Keratinocyte (primary cell): ENCODE results near the gene APBB2. TPM values are rescaled to one million over a fixed set of nuclear protein-coding genes. Genes with fewer than 3 reads are reported as not detected.

Experiments
- DNase-seq: peaks from one replicate; pipeline ENCODE4 v3.0.0-alpha.2; 2011; ENCODE audit warnings: low read depth, missing footprints, low spot score
- FAIRE-seq: peaks from 2 replicates; lab custom pipeline; 2011; peaks lifted over from hg19 to GRCh38; lab: Jason Lieb, UNC
- H2AFZ ChIP-seq: 2 replicates; pipeline ENCODE4 v1.6.0; 2012; ENCODE audit warnings: low read length, control low read depth, inconsistent platforms; ENCODE audit not compliant: control insufficient read depth
- H3K27ac ChIP-seq: 2 replicates; pipeline ENCODE4 v1.5.1; 2011; ENCODE audit warnings: low read length; ENCODE audit not compliant: control insufficient read depth, insufficient read depth
- H3K27me3 ChIP-seq: 3 replicates; pipeline ENCODE4 v1.6.0; 2011; ENCODE audit warnings: low read length; ENCODE audit not compliant: control insufficient read depth, insufficient read depth; ENCODE audit errors: extremely low read depth
- H3K36me3 ChIP-seq, 2 experiments: 2 replicates in 1 of 2; 3 replicates in 1 of 2; pipeline ENCODE4 v1.5.1; 2011; ENCODE audit warnings: low read length in 2 of 2, mild to moderate bottlenecking in 1 of 2; ENCODE audit not compliant: control insufficient read depth in 2 of 2, insufficient read depth in 2 of 2; ENCODE audit errors: extremely low read depth in 1 of 2
- H3K4me1 ChIP-seq: 3 replicates; pipeline ENCODE4 v1.5.1; 2011; ENCODE audit warnings: low read length; ENCODE audit not compliant: control insufficient read depth, insufficient read depth; ENCODE audit errors: extremely low read depth
- H3K4me2 ChIP-seq: 3 replicates; pipeline ENCODE4 v1.6.0; 2011; ENCODE audit warnings: low read depth, low read length; ENCODE audit not compliant: control insufficient read depth, insufficient read depth; ENCODE audit errors: extremely low read depth
- H3K4me3 ChIP-seq, 3 experiments: fragments of 200-600 bp in 1 of 3; sonication (generic) in 1 of 3; 2 replicates in 2 of 3; 3 replicates in 1 of 3; pipeline ENCODE4 v1.5.1; 2011 to 2016; ENCODE audit warnings: low read length in 3 of 3, mild to moderate bottlenecking in 3 of 3, control low read depth in 2 of 3, inconsistent platforms in 1 of 3, low read depth in 1 of 3, mixed read lengths in 1 of 3, mixed run types in 1 of 3, moderate library complexity in 1 of 3; ENCODE audit not compliant: control insufficient read depth in 2 of 3, insufficient read depth in 2 of 3; ENCODE audit errors: extremely low read depth in 1 of 3
- H3K79me2 ChIP-seq: 2 replicates; pipeline ENCODE4 v1.6.0; 2012; ENCODE audit warnings: low read length; ENCODE audit not compliant: control insufficient read depth, insufficient read depth
- H3K9ac ChIP-seq: 3 replicates; pipeline ENCODE4 v1.6.0; 2011; ENCODE audit warnings: low read length; ENCODE audit not compliant: control insufficient read depth, insufficient read depth; ENCODE audit errors: extremely low read depth
- H3K9me1 ChIP-seq: 3 replicates; pipeline ENCODE4 v1.6.0; 2011; ENCODE audit warnings: low read length; ENCODE audit not compliant: control insufficient read depth, insufficient read depth; ENCODE audit errors: extremely low read depth
- H3K9me3 ChIP-seq: 2 replicates; pipeline ENCODE4 v1.5.1; 2012; ENCODE audit warnings: low read depth, low read length; ENCODE audit not compliant: control insufficient read depth
- H4K20me1 ChIP-seq: 3 replicates; pipeline ENCODE4 v1.6.0; 2011; ENCODE audit warnings: low read length; ENCODE audit not compliant: control insufficient read depth, insufficient read depth; ENCODE audit errors: extremely low read depth
- EZH2 ChIP-seq: IDR thresholded peaks from one replicate; pipeline ENCODE4 v1.6.1; 2012; ENCODE audit warnings: inconsistent platforms, mild to moderate bottlenecking, low read length, moderate library complexity
- dilution Hi-C: fragments of 300-500 bp; cut with MboI; formaldehyde crosslinking; loops from one replicate; pipeline ENCODE4 v1.7.0; 2020; ENCODE audit warnings: low sequenced_read_pairs; ENCODE audit not compliant: extremely low pct_ligation_motif_present
- polyA plus RNA-seq, 5 experiments: library from polyadenylated mRNA; depleted of rRNA in 3 of 5; stranded (reverse) in 3 of 5; stranded (forward) in 1 of 5; unstranded in 1 of 5; fragments of >200 nt; gene quantifications; 1 replicate in 1 of 5; 2 replicates in 3 of 5; 3 replicates in 1 of 5; pipeline versions ENCODE4 v1.2.1 to v1.2.3, GENCODE V29; 2011 to 2012; ENCODE audit warnings: missing spikeins in 2 of 5, low read depth in 1 of 5, low replicate concordance in 1 of 5
- TF ChIP-seq, protein P1 (sequence below), 3 experiments: IDR thresholded peaks in 1 of 3; conservative IDR thresholded peaks in 1 of 3; optimal IDR thresholded peaks in 1 of 3; 2 replicates in 2 of 3; 3 replicates in 1 of 3; pipeline versions ENCODE3 to v1.5.1; 2011; ENCODE audit warnings: low read length in 3 of 3, mild to moderate bottlenecking in 3 of 3, moderate library complexity in 2 of 3, control low read depth in 1 of 3, inconsistent platforms in 1 of 3; ENCODE audit not compliant: insufficient read depth in 2 of 3; ENCODE audit errors: extremely low read depth in 1 of 3

Gene APBB2
- polyA plus RNA-seq, 1 donor (not counting 4 experiments of a cell fraction or from before 2014, with no cell fraction given) = 57.3 TPM

DNA sequence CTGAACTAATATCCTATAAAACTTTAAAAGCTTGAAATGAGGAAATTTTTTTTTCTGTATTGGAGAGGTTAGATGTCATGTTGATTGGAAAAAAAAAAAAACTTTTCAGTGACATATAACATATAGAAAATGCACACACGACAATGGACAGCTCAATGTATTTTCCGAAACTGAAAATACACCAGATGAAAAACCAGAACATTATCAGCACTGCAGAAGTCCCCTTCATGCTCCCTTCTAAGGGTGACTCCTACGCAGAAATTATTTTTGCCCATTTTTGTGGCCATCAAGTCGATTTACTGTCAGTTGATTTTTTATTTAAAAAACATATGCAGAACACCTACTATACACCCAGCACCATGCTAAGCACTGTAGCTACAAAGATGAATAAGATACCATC is 148.3 kb downstream of the APBB2 start:
- H3K4me1 ChIP-seq = no peaks in the 10 kb centered on the region
- peaks cover 34% of the 10 kb centered on the region for H3K79me2 ChIP-seq
- H3K27ac ChIP-seq = no peak overlapping the region
- dilution Hi-C loops = no loop called here
- no peaks in the 10 kb centered on the region for H3K9me1 ChIP-seq
- TF ChIP-seq, protein P1, sequence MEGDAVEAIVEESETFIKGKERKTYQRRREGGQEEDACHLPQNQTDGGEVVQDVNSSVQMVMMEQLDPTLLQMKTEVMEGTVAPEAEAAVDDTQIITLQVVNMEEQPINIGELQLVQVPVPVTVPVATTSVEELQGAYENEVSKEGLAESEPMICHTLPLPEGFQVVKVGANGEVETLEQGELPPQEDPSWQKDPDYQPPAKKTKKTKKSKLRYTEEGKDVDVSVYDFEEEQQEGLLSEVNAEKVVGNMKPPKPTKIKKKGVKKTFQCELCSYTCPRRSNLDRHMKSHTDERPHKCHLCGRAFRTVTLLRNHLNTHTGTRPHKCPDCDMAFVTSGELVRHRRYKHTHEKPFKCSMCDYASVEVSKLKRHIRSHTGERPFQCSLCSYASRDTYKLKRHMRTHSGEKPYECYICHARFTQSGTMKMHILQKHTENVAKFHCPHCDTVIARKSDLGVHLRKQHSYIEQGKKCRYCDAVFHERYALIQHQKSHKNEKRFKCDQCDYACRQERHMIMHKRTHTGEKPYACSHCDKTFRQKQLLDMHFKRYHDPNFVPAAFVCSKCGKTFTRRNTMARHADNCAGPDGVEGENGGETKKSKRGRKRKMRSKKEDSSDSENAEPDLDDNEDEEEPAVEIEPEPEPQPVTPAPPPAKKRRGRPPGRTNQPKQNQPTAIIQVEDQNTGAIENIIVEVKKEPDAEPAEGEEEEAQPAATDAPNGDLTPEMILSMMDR (optimal IDR thresholded peaks at IDR 0.05 in 1 of 3, IDR thresholded peaks at IDR 0.05 in 1 of 3, conservative IDR thresholded peaks at IDR 0.05 in 1 of 3; ENCODE audit: extremely low read depth in 1 of 3, insufficient read depth in 2 of 3, low read length in 3 of 3) = no peak
- no peak for TF ChIP-seq EZH2
- DNase-seq = no peak
- H3K36me3 ChIP-seq = peaks cover 4 to 6% of the 10 kb centered on the region in 2 experiments
- H3K27me3 ChIP-seq = no peaks in the 10 kb centered on the region
- H3K4me3 ChIP-seq = no peak overlapping the region
- no peak overlapping the region for H3K4me2 ChIP-seq
- no peak for FAIRE-seq
- H2AFZ ChIP-seq = no peak overlapping the region
- H3K9me3 ChIP-seq = no peaks in the 10 kb centered on the region
- no peak overlapping the region for H3K9ac ChIP-seq
- H4K20me1 ChIP-seq = no peaks in the 10 kb centered on the region

DNA sequence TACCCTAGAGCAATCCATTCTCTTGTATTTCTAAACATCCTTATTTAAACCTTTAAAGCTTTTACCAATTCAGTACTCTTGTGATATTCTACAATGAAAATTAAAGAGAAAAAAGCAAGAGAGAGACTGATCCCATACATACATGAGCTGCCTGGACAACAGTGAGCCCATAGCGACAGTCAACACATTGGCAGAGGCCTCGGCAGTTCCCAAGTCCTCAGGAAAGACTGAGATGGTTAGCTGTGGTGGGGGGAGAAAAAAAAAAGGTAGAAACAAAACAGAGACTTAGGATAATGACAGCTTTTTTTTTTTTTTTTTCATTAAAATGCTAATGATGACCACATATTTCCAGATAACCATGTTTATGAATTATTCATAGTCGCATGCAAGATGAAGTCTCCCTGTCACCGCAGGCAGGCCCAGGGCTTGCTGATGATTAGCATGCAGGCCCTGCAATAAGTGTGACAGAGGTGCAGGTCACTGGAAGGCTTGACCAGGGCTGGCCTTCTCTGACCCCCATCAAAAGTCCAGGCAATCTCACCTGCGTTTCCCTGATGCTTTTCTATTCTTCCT is 148.8 kb downstream of the APBB2 start:
- H3K36me3 ChIP-seq = peaks cover 4 to 6% of the 10 kb centered on the region in 2 experiments
- H3K4me3 ChIP-seq = no peak overlapping the region
- H3K4me2 ChIP-seq = no peak overlapping the region
- H3K9me1 ChIP-seq = no peaks in the 10 kb centered on the region
- no peaks in the 10 kb centered on the region for H4K20me1 ChIP-seq
- no peak overlapping the region for H3K27ac ChIP-seq
- H3K27me3 ChIP-seq = no peaks in the 10 kb centered on the region
- H3K4me1 ChIP-seq = no peaks in the 10 kb centered on the region
- dilution Hi-C loops = no loop called here
- TF ChIP-seq EZH2 = no peak
- TF ChIP-seq, protein P1 (optimal IDR thresholded peaks at IDR 0.05 in 1 of 3, IDR thresholded peaks at IDR 0.05 in 1 of 3, conservative IDR thresholded peaks at IDR 0.05 in 1 of 3; ENCODE audit: extremely low read depth in 1 of 3, insufficient read depth in 2 of 3, low read length in 3 of 3) = no peak
- no peak overlapping the region for H2AFZ ChIP-seq
- H3K79me2 ChIP-seq = peaks cover 35% of the 10 kb centered on the region
- no peaks in the 10 kb centered on the region for H3K9me3 ChIP-seq
- no peak overlapping the region for H3K9ac ChIP-seq
- FAIRE-seq = no peak
- DNase-seq = no peak
